Liver (tissue), 9 donors: ENCODE measurements around the gene ZNF32. TPM values are rescaled to one million over a fixed set of nuclear protein-coding genes. Genes with fewer than 3 reads are reported as not detected.
A peak's percentile ranks its signal among the peaks of the same experiment; 100 is the strongest.

ENCODE experiments used
- DNase-seq: peaks from one replicate; pipeline ENCODE4 v3.0.0-alpha.2; 2017; ENCODE audit warnings: low spot score
- H3K27ac ChIP-seq, 2 donors: one replicate each; pipeline ENCODE4 v1.7.0; 2013; ENCODE audit warnings: inconsistent platforms in 2 of 2, low read length in 2 of 2, control low read depth in 1 of 2, low read depth in 1 of 2, mild to moderate bottlenecking in 1 of 2
- H3K27me3 ChIP-seq, 4 donors: one replicate each; pipeline versions ENCODE4 v1.6.1 to v1.7.0; 2013; ENCODE audit warnings: low read length in 3 of 4, inconsistent platforms in 1 of 4, mild to moderate bottlenecking in 1 of 4, moderate library complexity in 1 of 4; ENCODE audit not compliant: control insufficient read depth in 4 of 4, insufficient read depth in 4 of 4
- H3K36me3 ChIP-seq, 4 donors: one replicate each; pipeline versions ENCODE4 v1.6.1 to v1.7.0; 2013; ENCODE audit warnings: low read length in 3 of 4, mild to moderate bottlenecking in 3 of 4, low read depth in 1 of 4, moderate library complexity in 1 of 4; ENCODE audit not compliant: control insufficient read depth in 4 of 4, insufficient read depth in 3 of 4
- H3K4me1 ChIP-seq, 4 donors: one replicate each; pipeline versions ENCODE4 v1.6.1 to v1.7.0; 2013; ENCODE audit warnings: low read length in 3 of 4, mild to moderate bottlenecking in 3 of 4, moderate library complexity in 1 of 4; ENCODE audit not compliant: control insufficient read depth in 4 of 4, insufficient read depth in 4 of 4
- H3K4me3 ChIP-seq, 3 donors: one replicate each; pipeline versions ENCODE4 v1.6.1 to v1.7.0; 2013; ENCODE audit warnings: low read length in 3 of 3, control low read depth in 1 of 3, low read depth in 1 of 3, mild to moderate bottlenecking in 1 of 3
- H3K9ac ChIP-seq, 2 donors: one replicate each; pipeline ENCODE4 v1.7.0; 2013; ENCODE audit warnings: low read length in 2 of 2, mild to moderate bottlenecking in 2 of 2, moderate library complexity in 2 of 2, control low read depth in 1 of 2, low read depth in 1 of 2
- H3K9me3 ChIP-seq, 4 donors: one replicate each; pipeline versions ENCODE4 v1.6.1 to v1.7.0; 2013; ENCODE audit warnings: low read length in 3 of 4; ENCODE audit not compliant: control insufficient read depth in 4 of 4
- ATF3 ChIP-seq: IDR thresholded peaks from 2 replicates; pipeline ENCODE4 v1.6.1; 2016; ENCODE audit warnings: antibody characterized with exemption
- EGR1 ChIP-seq, 2 donors: IDR thresholded peaks; 2 replicates each; pipeline ENCODE4 v1.6.1; 2016 to 2018; ENCODE audit warnings: antibody characterized with exemption in 2 of 2, low read depth in 2 of 2
- FOXA1 ChIP-seq: IDR thresholded peaks from 2 replicates; pipeline ENCODE4 v1.6.1; 2016; ENCODE audit warnings: antibody characterized with exemption
- FOXA2 ChIP-seq: IDR thresholded peaks from 2 replicates; pipeline ENCODE4 v1.6.1; 2016; ENCODE audit warnings: antibody characterized with exemption
- GABPA ChIP-seq, 2 donors: IDR thresholded peaks in 1 of 2; conservative IDR thresholded peaks in 1 of 2; 2 replicates each; pipeline ENCODE4 v1.6.1; 2016; ENCODE audit warnings: antibody characterized with exemption in 2 of 2, mild to moderate bottlenecking in 1 of 2, moderate library complexity in 1 of 2
- HNF4A ChIP-seq, 2 donors: conservative IDR thresholded peaks; 2 replicates each; pipeline ENCODE4 v1.6.1; 2016; ENCODE audit warnings: antibody characterized with exemption in 2 of 2, mild to moderate bottlenecking in 2 of 2
- HNF4G ChIP-seq: IDR thresholded peaks from 2 replicates; pipeline ENCODE4 v1.6.1; 2016; ENCODE audit warnings: antibody characterized with exemption
- JUND ChIP-seq, 2 donors: IDR thresholded peaks; 2 replicates each; pipeline ENCODE4 v1.6.1; 2016; ENCODE audit warnings: antibody characterized with exemption in 2 of 2
- NR2F2 ChIP-seq: IDR thresholded peaks from 2 replicates; pipeline ENCODE4 v1.6.1; 2016; ENCODE audit warnings: antibody characterized with exemption
- RAD21 ChIP-seq, 2 donors: IDR thresholded peaks; 2 replicates each; pipeline ENCODE4 v1.6.1; 2016; ENCODE audit warnings: antibody characterized with exemption in 2 of 2, mild to moderate bottlenecking in 2 of 2
- RXRA ChIP-seq, 2 donors: IDR thresholded peaks; 2 replicates each; pipeline ENCODE4 v1.6.1; 2017 to 2018; ENCODE audit warnings: antibody characterized with exemption in 2 of 2, mild to moderate bottlenecking in 1 of 2
- SP1 ChIP-seq: IDR thresholded peaks from 2 replicates; pipeline ENCODE4 v1.6.1; 2018; ENCODE audit warnings: antibody characterized with exemption, mild to moderate bottlenecking
- TAF1 ChIP-seq: conservative IDR thresholded peaks from 2 replicates; pipeline ENCODE4 v1.6.1; 2016; ENCODE audit warnings: antibody characterized with exemption, mild to moderate bottlenecking
- YY1 ChIP-seq: IDR thresholded peaks from 2 replicates; pipeline ENCODE4 v1.6.1; 2016; ENCODE audit warnings: antibody characterized with exemption, mild to moderate bottlenecking
- ZBTB33 ChIP-seq: IDR thresholded peaks from 2 replicates; pipeline ENCODE4 v1.6.1; 2016; ENCODE audit warnings: antibody characterized with exemption
- WGBS: extraction: QIAGEN DNeasy Blood & Tissue Kit; methylation state at CpG from one replicate; pipeline ENCODE4 v1.1.7; 2013; 5-methylcytosine and 5-hydroxymethylcytosine counted together
- polyA plus RNA-seq, 2 donors: library from polyadenylated mRNA; stranded (reverse) in 1 of 2; unstranded in 1 of 2; fragments of 200-250 nt in 1 of 2; fragments of >200 nt in 1 of 2; fragmentation: Nextera tagmentation in 1 of 2; extraction: Ambion mirVana in 1 of 2; gene quantifications; one replicate each; pipeline versions ENCODE4 v1.2.1 to v1.2.3, GENCODE V29; 2013 to 2015
- total RNA-seq, 2 donors: library from RNA; depleted of rRNA; stranded (reverse); fragments of >200 nt; gene quantifications; one replicate each; pipeline ENCODE4 v1.2.3, GENCODE V29; 2014
- TF ChIP-seq, protein P1 (sequence below): IDR thresholded peaks from 2 replicates; pipeline ENCODE4 v1.6.1; 2016; ENCODE audit warnings: antibody characterized with exemption
- TF ChIP-seq, protein P2 (sequence below): fragments of 150-350 bp; IDR thresholded peaks from 2 replicates; pipeline ENCODE4 v1.5.1; 2017; ENCODE audit warnings: improper control_type of control experiment, low read depth, low read length; ENCODE audit not compliant: missing input control
- TF ChIP-seq, protein P3 (sequence below): IDR thresholded peaks from 2 replicates; pipeline ENCODE4 v1.6.1; 2016; ENCODE audit warnings: antibody characterized with exemption, mild to moderate bottlenecking
- donor health status: healthy.
- donor health status: healthy.
- donor health status: healthy.
- donor health status: healthy.
- donor health status: healthy.

ZNF32 gene
- total and polyA plus RNA-seq, 4 donors = 6.5 to 19.9 (median 12.5) TPM

DNA sequence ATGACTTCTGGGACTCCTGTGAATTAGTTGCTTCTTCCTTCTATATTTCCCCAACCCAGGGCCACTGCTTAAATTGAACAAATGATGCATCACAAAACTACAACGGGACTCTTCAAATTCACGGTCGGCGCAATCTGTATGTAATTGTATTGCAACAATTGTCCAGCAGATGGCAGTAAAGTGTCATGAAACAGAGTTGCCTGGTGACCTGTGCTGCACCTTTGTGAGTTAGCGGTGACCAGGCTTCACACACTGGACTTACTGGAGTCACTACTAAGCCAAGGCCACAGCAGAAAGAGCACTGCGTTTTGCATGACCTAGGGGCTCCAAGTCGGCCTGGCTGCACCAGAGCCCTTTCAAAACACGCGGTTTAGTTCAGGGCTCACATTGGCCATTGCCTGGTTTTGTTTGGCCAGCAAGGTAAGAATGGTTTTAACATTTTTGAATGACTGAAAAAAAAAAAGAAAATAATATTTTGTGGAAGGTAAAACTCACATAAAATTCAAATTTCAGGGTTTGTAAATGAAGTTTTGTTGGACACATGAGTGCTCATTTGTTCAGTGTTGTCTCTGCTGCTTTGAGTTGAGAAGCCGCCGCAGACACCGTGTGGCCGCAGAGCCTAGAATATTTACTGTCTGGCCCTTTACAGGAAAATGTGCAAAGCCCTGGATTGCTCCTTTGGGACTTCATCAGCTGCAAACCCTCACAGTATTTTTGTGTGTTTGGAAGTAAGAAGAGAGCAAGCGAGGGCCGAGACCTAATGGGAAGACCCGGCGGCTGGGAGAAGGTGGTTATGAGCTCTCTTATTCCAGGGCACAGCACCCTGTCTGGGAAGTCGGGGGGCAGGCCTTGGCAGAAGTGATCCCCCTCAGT is 23.2 kb upstream of the ZNF32 start:
- 48% methylated on average over 18 of the region's 18 CpGs for WGBS
- no peak overlapping the region for H3K27ac ChIP-seq
- H3K36me3 ChIP-seq = no peaks in the 10 kb centered on the region
- DNase-seq = peak; percentile 44
- TF ChIP-seq FOXA1 = no peak
- TF ChIP-seq GABPA (IDR thresholded peaks at IDR 0.05 in 1 of 2, conservative IDR thresholded peaks at IDR 0.05 in 1 of 2) = no peak
- TF ChIP-seq NR2F2 = peak; percentile 92
- TF ChIP-seq EGR1 (IDR thresholded peaks at IDR 0.05; ENCODE audit: low read depth in 2 of 2) = no peak
- TF ChIP-seq, protein P1, sequence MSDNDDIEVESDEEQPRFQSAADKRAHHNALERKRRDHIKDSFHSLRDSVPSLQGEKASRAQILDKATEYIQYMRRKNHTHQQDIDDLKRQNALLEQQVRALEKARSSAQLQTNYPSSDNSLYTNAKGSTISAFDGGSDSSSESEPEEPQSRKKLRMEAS = no peak
- TF ChIP-seq RAD21 (IDR thresholded peaks at IDR 0.05) = peak; percentile 95 to 97
- TF ChIP-seq, protein P2, sequence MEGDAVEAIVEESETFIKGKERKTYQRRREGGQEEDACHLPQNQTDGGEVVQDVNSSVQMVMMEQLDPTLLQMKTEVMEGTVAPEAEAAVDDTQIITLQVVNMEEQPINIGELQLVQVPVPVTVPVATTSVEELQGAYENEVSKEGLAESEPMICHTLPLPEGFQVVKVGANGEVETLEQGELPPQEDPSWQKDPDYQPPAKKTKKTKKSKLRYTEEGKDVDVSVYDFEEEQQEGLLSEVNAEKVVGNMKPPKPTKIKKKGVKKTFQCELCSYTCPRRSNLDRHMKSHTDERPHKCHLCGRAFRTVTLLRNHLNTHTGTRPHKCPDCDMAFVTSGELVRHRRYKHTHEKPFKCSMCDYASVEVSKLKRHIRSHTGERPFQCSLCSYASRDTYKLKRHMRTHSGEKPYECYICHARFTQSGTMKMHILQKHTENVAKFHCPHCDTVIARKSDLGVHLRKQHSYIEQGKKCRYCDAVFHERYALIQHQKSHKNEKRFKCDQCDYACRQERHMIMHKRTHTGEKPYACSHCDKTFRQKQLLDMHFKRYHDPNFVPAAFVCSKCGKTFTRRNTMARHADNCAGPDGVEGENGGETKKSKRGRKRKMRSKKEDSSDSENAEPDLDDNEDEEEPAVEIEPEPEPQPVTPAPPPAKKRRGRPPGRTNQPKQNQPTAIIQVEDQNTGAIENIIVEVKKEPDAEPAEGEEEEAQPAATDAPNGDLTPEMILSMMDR = peak; percentile 89
- TF ChIP-seq RXRA (IDR thresholded peaks at IDR 0.05) = peak; percentile 46 to 53
- no peak for TF ChIP-seq HNF4G
- TF ChIP-seq FOXA2 = no peak
- no peak for TF ChIP-seq HNF4A (conservative IDR thresholded peaks at IDR 0.05)
- TF ChIP-seq SP1 = no peak
- TF ChIP-seq ZBTB33 = no peak
- TF ChIP-seq JUND (IDR thresholded peaks at IDR 0.05) = no peak
- TF ChIP-seq ATF3 = no peak
- no peak overlapping the region for H3K9ac ChIP-seq
- H3K4me3 ChIP-seq = no peak overlapping the region
- H3K4me1 ChIP-seq = peaks cover 0 to 3% (median 0%) of the 10 kb centered on the region in 4 donors
- H3K27me3 ChIP-seq = peaks cover 0 to 11% (median under 1%) of the 10 kb centered on the region in 4 donors
- H3K9me3 ChIP-seq = no peaks in the 10 kb centered on the region

- no peak for TF ChIP-seq HNF4G
- TF ChIP-seq ATF3 = no peak
- TF ChIP-seq JUND (IDR thresholded peaks at IDR 0.05) = no peak
- no peak for TF ChIP-seq NR2F2
- TF ChIP-seq, protein P3, sequence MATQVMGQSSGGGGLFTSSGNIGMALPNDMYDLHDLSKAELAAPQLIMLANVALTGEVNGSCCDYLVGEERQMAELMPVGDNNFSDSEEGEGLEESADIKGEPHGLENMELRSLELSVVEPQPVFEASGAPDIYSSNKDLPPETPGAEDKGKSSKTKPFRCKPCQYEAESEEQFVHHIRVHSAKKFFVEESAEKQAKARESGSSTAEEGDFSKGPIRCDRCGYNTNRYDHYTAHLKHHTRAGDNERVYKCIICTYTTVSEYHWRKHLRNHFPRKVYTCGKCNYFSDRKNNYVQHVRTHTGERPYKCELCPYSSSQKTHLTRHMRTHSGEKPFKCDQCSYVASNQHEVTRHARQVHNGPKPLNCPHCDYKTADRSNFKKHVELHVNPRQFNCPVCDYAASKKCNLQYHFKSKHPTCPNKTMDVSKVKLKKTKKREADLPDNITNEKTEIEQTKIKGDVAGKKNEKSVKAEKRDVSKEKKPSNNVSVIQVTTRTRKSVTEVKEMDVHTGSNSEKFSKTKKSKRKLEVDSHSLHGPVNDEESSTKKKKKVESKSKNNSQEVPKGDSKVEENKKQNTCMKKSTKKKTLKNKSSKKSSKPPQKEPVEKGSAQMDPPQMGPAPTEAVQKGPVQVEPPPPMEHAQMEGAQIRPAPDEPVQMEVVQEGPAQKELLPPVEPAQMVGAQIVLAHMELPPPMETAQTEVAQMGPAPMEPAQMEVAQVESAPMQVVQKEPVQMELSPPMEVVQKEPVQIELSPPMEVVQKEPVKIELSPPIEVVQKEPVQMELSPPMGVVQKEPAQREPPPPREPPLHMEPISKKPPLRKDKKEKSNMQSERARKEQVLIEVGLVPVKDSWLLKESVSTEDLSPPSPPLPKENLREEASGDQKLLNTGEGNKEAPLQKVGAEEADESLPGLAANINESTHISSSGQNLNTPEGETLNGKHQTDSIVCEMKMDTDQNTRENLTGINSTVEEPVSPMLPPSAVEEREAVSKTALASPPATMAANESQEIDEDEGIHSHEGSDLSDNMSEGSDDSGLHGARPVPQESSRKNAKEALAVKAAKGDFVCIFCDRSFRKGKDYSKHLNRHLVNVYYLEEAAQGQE = no peak
- TF ChIP-seq, protein P1 = no peak
- TF ChIP-seq YY1 = no peak
- TF ChIP-seq GABPA (IDR thresholded peaks at IDR 0.05 in 1 of 2, conservative IDR thresholded peaks at IDR 0.05 in 1 of 2) = no peak
- no peak for TF ChIP-seq FOXA1
- TF ChIP-seq SP1 = no peak
- no peak for TF ChIP-seq TAF1
- TF ChIP-seq ZBTB33 = no peak
- no peak for TF ChIP-seq HNF4A (conservative IDR thresholded peaks at IDR 0.05)
- H3K4me3 ChIP-seq = no peak overlapping the region
- H3K36me3 ChIP-seq = no peaks in the 10 kb centered on the region
- H3K9me3 ChIP-seq = no peaks in the 10 kb centered on the region
- H3K9ac ChIP-seq = no peak overlapping the region
- H3K27ac ChIP-seq = no peak overlapping the region
- H3K4me1 ChIP-seq = peaks cover 0 to 3% (median 0%) of the 10 kb centered on the region in 4 donors
- no peak for DNase-seq
- 78% methylated on average over 3 of the region's 3 CpGs for WGBS
- H3K27me3 ChIP-seq = peaks cover 0 to 14% (median under 1%) of the 10 kb centered on the region in 4 donors
Observed at GRCh38 chr10:43669386-43669785, 20.7 kb upstream of the ZNF32 start.
